Neural progenitor cell (in vitro differentiated cells): Measurements from ENCODE around the gene NACAD. TPM values are rescaled to one million over a fixed set of nuclear protein-coding genes. Genes with fewer than 3 reads are reported as not detected.

Experiments used
- DNase-seq: peaks from one replicate; pipeline ENCODE4 v3.0.0-alpha.2; 2016; ENCODE audit warnings: low spot score
- H2AFZ ChIP-seq: fragments of 200-600 bp; sonication (generic); replicated peaks from 2 replicates; pipeline ENCODE4 v1.6.1; 2016; ENCODE audit warnings: antibody characterized with exemption
- H3F3A ChIP-seq: fragments of 200-600 bp; sonication (generic); 2 replicates; pipeline ENCODE4 v1.6.1; 2016; ENCODE audit warnings: antibody characterized with exemption, low read depth
- H3K27ac ChIP-seq: fragments of 200-600 bp; sonication (generic); 2 replicates; pipeline ENCODE4 v1.5.1; 2016; ENCODE audit warnings: mild to moderate bottlenecking
- H3K27me3 ChIP-seq: fragments of 200-600 bp; sonication (generic); 2 replicates; pipeline ENCODE4 v1.6.1; 2016; ENCODE audit warnings: mild to moderate bottlenecking, moderate library complexity
- H3K36me3 ChIP-seq: fragments of 200-600 bp; sonication (generic); 2 replicates; pipeline ENCODE4 v1.5.1; 2016
- H3K4me1 ChIP-seq: fragments of 200-600 bp; sonication (generic); 2 replicates; pipeline ENCODE4 v1.6.1; 2016; ENCODE audit warnings: mixed run types
- H3K4me2 ChIP-seq: fragments of 200-600 bp; sonication (generic); 2 replicates; pipeline ENCODE4 v1.6.1; 2016
- H3K4me3 ChIP-seq: fragments of 200-600 bp; sonication (generic); 2 replicates; pipeline ENCODE4 v1.5.1; 2016
- H3K79me2 ChIP-seq: fragments of 200-600 bp; sonication (generic); 2 replicates; pipeline ENCODE4 v1.6.1; 2016; ENCODE audit warnings: low read depth
- H3K9ac ChIP-seq: fragments of 200-600 bp; sonication (generic); 2 replicates; pipeline ENCODE4 v1.6.1; 2016
- H3K9me3 ChIP-seq: fragments of 200-600 bp; sonication (generic); 2 replicates; pipeline ENCODE4 v1.5.1; 2016; ENCODE audit warnings: low read depth
- H4K20me1 ChIP-seq: fragments of 200-600 bp; sonication (generic); 2 replicates; pipeline ENCODE4 v1.6.1; 2016; ENCODE audit warnings: low read depth
- H3K27ac Mint-ChIP-seq: 3 replicates; pipeline ENCODE4 v1.8.0; 2021; ENCODE audit warnings: mixed read lengths
- H3K27me3 Mint-ChIP-seq: 2 replicates; pipeline ENCODE4 v1.8.0; 2022; ENCODE audit warnings: low read depth, mild to moderate bottlenecking, inconsistent platforms, moderate library complexity, mixed read lengths; ENCODE audit not compliant: insufficient read depth
- H3K36me3 Mint-ChIP-seq: 3 replicates; pipeline ENCODE4 v1.8.0; 2021; ENCODE audit warnings: mixed read lengths
- H3K4me1 Mint-ChIP-seq: 3 replicates; pipeline ENCODE4 v1.8.0; 2021; ENCODE audit warnings: mixed read lengths
- H3K4me3 Mint-ChIP-seq: 3 replicates; pipeline ENCODE4 v1.8.0; 2021; ENCODE audit warnings: mild to moderate bottlenecking, moderate library complexity, mixed read lengths
- H3K9me3 Mint-ChIP-seq: 3 replicates; pipeline ENCODE4 v1.8.0; 2020; ENCODE audit warnings: mixed read lengths
- EZH2 ChIP-seq: fragments of 200-600 bp; sonication (generic); IDR thresholded peaks from 2 replicates; pipeline ENCODE4 v1.6.1; 2017; ENCODE audit warnings: antibody characterized with exemption, mild to moderate bottlenecking, moderate library complexity
- EZH2phosphoT487 ChIP-seq: fragments of 200-600 bp; sonication (generic); IDR thresholded peaks from 2 replicates; pipeline ENCODE4 v1.6.1; 2017; ENCODE audit warnings: antibody characterized with exemption
- total RNA-seq: library from RNA; depleted of rRNA; stranded (reverse); fragments of >200 nt; gene quantifications from 2 replicates; pipeline ENCODE4 v1.2.3, GENCODE V29; 2015; ENCODE audit warnings: low replicate concordance
- TF ChIP-seq, protein P1 (sequence below): fragments of 200-600 bp; sonication (generic); IDR thresholded peaks from 2 replicates; pipeline ENCODE4 v1.5.1; 2017; ENCODE audit warnings: antibody characterized with exemption, mild to moderate bottlenecking

The NACAD gene
- total RNA-seq, 1 donor from 2014 or later = 0.39 TPM

DNA sequence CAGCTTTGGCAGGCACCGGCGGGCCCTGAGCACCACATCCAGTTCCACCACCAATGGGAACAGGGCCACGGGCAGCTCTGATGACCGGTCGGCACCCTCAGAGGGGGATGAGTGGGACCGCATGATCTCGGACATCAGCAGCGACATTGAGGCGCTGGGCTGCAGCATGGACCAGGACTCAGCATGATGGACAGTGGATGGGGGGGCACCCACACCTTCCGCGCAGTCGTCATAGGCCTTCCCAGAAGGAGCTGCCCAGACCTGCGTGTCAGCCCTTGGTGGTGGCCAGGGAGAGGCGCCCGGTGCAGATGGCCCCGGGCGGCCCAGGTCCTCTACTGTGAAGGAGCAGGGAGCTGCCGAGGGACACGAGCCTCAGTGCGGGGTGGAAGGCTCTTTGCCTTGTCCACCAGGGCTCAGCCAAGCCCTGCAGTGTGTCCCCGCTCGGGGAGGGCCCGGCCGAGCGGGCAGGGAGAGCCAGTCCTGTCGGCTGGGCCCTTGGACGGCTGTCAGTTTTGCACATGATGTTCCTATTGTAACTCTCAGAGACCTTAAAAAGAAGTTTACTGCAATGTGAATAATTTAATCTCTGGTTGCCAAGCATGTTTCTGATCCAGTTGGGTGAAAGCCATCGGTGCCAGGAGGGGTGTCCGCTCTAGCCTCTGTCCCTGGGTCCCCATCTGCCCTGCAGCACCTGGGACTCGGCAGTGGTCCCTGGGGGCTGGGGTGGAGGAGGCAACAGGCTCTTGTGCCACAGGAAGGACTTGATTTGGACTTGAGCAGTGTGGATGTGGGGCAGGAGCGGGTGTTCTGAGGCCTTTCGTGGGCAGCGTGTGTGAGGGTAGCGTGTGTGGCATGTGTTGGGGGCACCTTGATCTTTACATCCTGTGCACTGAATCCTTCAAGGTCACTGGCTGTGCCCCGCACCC, 12.6 kb downstream of the NACAD start:
- Mint-ChIP-seq H3K4me1 (no peaks in the 10 kb centered on the region), H3K36me3 (peaks cover 8% of the 10 kb centered on the region), H3K9me3 (no peaks in the 10 kb centered on the region), H3K4me3 (no peak overlapping the region), H3K27ac (no peak overlapping the region), H3K27me3 (peaks cover 8% of the 10 kb centered on the region)
- Histone ChIP-seq H3F3A (no peaks in the 10 kb centered on the region), H3K9me3 (no peaks in the 10 kb centered on the region), H2AFZ (no peak overlapping the region), H3K79me2 (no peaks in the 10 kb centered on the region), H3K9ac (no peak overlapping the region), H3K4me1 (no peaks in the 10 kb centered on the region), H4K20me1 (no peaks in the 10 kb centered on the region), H3K4me3 (no peak overlapping the region), H3K27ac (no peak overlapping the region), H3K4me2 (no peak overlapping the region), H3K36me3 (no peaks in the 10 kb centered on the region), H3K27me3 (no peaks in the 10 kb centered on the region)
- TF ChIP-seq EZH2phosphoT487 (no peak), EZH2 (no peak)
- TF ChIP-seq, protein P1, sequence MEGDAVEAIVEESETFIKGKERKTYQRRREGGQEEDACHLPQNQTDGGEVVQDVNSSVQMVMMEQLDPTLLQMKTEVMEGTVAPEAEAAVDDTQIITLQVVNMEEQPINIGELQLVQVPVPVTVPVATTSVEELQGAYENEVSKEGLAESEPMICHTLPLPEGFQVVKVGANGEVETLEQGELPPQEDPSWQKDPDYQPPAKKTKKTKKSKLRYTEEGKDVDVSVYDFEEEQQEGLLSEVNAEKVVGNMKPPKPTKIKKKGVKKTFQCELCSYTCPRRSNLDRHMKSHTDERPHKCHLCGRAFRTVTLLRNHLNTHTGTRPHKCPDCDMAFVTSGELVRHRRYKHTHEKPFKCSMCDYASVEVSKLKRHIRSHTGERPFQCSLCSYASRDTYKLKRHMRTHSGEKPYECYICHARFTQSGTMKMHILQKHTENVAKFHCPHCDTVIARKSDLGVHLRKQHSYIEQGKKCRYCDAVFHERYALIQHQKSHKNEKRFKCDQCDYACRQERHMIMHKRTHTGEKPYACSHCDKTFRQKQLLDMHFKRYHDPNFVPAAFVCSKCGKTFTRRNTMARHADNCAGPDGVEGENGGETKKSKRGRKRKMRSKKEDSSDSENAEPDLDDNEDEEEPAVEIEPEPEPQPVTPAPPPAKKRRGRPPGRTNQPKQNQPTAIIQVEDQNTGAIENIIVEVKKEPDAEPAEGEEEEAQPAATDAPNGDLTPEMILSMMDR = no peak
- no peak for DNase-seq

DNA sequence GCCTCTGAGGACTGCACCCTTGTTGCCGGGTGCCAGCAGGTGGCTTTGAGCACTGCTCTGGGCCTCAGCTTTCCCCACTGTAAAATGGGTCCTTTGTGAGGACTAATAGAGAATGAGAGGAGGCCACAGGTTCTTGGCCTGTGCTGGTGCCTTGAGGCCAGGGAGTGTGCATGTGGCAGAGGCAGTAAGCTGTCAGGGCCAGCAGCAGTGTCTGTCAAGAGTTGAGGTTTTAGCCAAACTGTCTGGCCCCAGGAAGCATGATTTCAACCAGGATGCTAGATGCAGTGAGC, 13.5 kb downstream of the NACAD start:
- no peaks in the 10 kb centered on the region for H3F3A ChIP-seq
- H3K36me3 ChIP-seq = no peaks in the 10 kb centered on the region
- peaks cover 8% of the 10 kb centered on the region for H3K27me3 Mint-ChIP-seq
- no peak overlapping the region for H3K9ac ChIP-seq
- H3K4me3 ChIP-seq = no peak overlapping the region
- H3K9me3 Mint-ChIP-seq = no peaks in the 10 kb centered on the region
- H3K79me2 ChIP-seq = no peaks in the 10 kb centered on the region
- H3K36me3 Mint-ChIP-seq = peaks cover 8% of the 10 kb centered on the region
- H3K27ac Mint-ChIP-seq = no peak overlapping the region
- no peaks in the 10 kb centered on the region for H3K4me1 Mint-ChIP-seq
- H3K9me3 ChIP-seq = no peaks in the 10 kb centered on the region
- no peak overlapping the region for H3K4me2 ChIP-seq
- H3K4me1 ChIP-seq = no peaks in the 10 kb centered on the region
- TF ChIP-seq, protein P1 = no peak
- TF ChIP-seq EZH2 (no peak), EZH2phosphoT487 (no peak)
- H4K20me1 ChIP-seq = no peaks in the 10 kb centered on the region
- no peaks in the 10 kb centered on the region for H3K27me3 ChIP-seq
- H3K4me3 Mint-ChIP-seq = no peak overlapping the region
- H2AFZ ChIP-seq = no peak overlapping the region
- no peak for DNase-seq
- H3K27ac ChIP-seq = no peak overlapping the region

DNA sequence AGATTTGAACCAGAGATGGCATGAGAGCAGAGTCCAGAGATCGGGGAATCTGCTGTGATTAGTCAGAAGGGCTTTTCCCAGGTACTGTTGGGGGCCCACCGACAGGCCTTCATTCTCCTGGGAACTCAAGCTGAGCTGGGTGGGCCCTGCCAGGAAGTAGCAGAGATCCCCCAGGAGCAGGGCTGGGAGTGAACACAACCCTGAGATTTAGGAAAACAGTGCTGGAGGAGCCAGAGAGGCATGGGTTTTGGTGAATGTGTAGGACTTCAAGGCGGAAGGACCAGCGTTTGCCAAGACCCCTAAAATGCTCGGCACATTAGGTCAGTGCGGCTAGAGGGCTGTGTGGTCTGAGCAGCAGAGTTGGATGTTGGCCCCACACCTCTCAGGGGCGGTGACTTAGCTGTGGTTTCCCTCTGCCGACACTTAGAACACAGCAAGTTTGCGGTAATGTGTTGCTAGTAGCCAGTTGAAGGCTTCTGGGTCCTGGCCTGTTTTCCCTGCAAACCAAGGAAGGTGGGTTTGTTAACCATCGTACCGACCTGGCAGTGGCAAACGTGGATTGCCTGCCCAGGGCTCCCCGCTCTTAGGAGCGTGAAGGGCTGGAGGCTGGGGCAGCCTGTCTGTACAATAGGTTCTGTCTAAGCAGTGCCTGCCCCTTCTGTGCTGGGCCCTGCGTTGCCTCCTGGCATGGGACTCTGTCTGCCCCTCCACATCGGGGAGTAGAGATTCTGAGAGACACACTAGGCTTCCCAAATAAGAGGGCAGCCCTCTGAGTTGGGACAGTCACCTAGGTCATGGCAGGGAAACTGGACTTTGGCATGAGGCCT, 14.0 kb downstream of the NACAD start:
- H4K20me1 ChIP-seq = no peaks in the 10 kb centered on the region
- no peaks in the 10 kb centered on the region for H3K27me3 ChIP-seq
- no peak for DNase-seq
- peaks cover 7% of the 10 kb centered on the region for H3K36me3 Mint-ChIP-seq
- H3K9me3 ChIP-seq = no peaks in the 10 kb centered on the region
- H3K4me1 Mint-ChIP-seq = no peaks in the 10 kb centered on the region
- H3K4me1 ChIP-seq = no peaks in the 10 kb centered on the region
- H3K9ac ChIP-seq = no peak overlapping the region
- no peak overlapping the region for H3K4me3 ChIP-seq
- H3K27ac ChIP-seq = no peak overlapping the region
- no peak overlapping the region for H3K4me2 ChIP-seq
- TF ChIP-seq, protein P1 = no peak
- TF ChIP-seq EZH2phosphoT487 = no peak
- no peak for TF ChIP-seq EZH2
- no peaks in the 10 kb centered on the region for H3K79me2 ChIP-seq
- no peaks in the 10 kb centered on the region for H3K36me3 ChIP-seq
- no peaks in the 10 kb centered on the region for H3F3A ChIP-seq
- peaks cover 6% of the 10 kb centered on the region for H3K27me3 Mint-ChIP-seq
- H3K9me3 Mint-ChIP-seq = no peaks in the 10 kb centered on the region
- H3K27ac Mint-ChIP-seq = no peak overlapping the region
- no peak overlapping the region for H2AFZ ChIP-seq
- no peak overlapping the region for H3K4me3 Mint-ChIP-seq
